Measurements from ENCODE around the gene CCNK.

The CCNK gene

DNA sequence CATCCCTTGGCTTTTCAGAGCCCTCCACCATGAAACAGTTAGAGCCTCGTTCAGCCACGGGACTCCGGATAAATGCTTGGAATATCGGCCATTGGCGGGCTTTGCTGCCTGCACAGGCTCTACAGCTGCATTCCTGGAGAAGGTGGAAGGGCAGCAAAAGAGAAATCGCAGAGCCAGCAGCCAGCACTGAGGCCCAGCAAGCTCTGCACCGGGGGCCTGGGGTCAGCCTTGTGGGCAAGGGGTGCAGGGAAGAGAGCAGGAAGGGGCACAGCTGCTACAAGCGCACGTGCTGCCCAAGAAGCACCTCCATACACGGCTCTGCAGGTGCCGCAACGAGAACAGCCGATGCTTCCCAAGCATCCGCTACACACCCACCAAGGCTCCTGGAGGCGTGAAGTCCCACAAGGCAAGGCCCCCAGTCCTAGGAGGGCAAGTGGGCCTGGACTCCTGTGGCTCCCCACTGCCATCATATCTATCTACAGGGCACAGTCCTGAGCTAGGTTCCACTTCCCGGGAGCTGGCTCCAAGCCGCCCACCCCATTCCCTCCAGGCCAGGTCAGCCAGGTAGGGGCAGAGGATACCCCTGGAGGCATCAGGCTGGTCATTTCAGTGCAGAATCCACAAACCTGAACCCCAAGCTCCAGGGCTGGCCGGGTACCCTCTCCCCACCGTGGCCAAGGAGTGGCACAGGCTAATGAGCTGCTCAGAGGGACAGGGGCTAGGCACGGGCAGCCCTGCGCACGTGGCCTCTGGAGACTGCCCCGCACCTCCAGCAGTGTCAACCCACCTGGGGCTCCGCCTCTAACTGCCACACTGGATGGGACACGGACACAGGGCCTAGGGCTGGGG is 40.2 kb downstream of the CCNK start:
- no peak for FAIRE-seq

DNA sequence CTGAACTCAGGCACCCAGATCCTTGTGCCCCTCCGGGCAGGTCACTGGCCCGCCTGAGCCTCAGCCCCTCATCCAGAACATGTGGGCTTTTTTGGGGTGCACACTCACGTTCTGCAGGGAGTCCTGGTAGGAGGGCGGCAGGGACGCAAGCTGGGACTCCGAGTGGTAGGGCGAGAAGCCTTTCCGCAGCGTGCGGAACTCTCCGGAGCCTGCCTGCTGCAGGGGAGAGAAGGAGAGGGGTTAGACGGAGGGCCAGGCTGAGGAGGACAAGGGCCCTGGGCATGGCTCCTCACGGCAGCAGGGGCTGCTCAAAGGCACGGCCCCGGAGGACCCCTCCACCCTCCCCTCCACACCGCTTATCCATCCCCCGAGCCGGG is 40.8 kb downstream of the CCNK start:
- no peak for FAIRE-seq

DNA sequence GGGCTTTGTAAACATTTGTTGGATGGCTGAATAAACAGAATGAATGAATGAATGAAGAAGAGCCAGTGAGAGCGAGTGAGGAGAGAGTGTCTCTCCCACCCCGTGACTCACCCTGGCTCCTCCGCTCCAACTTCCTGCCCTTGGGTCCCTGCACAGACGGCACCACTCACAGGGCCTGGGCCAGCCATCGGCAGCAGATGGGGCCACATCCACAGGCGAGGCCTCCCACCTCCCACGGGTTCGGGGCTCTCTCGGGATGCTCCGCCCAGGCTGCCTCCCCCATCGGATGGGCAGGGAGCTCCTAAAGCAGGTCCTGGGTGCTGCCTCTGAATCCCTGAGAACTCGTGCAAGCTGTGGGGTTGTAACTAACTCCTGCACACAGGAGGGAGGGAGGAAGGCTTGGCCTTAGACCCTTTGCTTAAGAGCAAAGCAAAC is 41.3 kb downstream of the CCNK start:
- FAIRE-seq: no peak

DNA sequence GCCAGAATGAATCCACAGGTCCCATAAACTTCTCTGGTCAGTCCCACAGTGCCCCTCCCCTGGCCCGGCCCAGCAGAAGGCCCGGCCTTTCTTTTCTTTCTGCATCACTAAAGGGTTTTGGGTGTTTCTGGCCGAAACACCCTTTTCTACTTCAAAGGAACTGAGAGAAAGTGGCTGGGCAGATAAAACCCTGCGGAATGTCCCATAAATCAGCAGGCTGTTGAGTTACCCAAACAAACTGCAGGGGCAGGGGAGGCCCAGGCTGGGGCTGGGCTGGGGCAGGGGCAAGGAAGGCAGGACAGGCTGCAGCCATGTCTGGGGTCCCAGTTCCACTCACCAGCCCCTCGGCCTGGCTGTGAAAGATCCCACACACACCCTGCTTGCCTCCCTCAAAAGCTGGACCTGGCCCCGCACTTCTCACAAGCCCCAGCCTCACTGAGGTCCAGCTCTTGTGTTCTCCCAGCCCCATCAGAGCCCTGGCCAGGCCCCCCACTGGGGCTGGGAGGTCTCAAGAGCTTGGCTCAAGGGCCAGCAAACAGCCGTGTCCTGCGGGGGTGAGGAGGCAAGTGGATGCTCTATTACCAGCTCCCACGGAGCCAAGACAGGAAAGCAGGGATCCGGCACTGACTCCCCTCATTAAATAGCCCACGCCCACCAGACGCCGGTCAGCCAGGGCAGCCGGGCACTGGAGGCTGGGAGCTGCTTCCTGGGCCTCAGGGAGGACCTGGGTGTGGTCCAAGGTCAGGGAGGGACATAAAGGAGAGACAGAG is 41.9 kb downstream of the CCNK start:
- no peak for FAIRE-seq

DNA sequence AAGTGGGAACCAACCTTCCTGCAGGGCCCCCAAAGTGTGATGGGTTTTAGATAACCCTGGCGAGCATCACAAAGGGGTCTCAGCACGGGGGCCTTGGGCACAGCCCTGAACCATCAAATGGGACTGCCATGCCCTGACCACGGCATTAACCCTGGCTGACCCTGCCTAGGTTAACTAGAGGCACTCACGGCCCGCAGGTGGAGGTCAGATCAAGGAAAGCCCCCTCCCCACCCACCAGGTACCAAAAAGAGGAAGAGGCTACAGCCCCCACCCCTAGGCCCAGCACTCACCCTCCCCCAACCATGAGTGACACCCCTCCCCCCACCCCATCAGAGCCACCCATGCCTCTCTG is 42.5 kb downstream of the CCNK start:
- no peak for FAIRE-seq

DNA sequence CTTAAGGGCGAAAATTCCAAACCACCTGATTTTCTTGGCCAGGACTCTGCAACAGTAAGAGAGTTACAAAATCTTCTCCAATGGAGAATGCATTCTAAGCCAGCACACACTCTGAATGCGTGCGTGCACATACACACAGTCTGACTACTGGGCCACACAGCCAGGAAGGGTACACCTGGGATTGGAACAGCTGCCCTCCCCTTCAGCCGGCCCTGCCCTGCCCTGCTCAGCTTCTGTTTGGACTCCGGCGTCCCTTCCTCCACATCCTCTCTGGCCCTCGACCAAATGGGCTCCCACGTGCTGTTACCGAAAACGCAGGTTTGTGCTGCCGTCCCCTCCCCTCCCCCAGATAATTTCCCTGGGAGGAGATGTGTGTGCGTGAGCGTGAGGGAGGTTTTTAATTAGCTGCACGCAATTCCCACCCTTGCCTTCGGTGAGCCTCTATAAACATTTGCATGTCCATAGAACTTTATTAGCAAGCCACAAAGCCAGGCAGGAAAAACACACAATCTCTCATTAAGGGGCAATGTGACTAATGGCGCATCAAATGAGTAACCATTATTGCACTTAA is 43.0 kb downstream of the CCNK start:
- no peak for FAIRE-seq

DNA sequence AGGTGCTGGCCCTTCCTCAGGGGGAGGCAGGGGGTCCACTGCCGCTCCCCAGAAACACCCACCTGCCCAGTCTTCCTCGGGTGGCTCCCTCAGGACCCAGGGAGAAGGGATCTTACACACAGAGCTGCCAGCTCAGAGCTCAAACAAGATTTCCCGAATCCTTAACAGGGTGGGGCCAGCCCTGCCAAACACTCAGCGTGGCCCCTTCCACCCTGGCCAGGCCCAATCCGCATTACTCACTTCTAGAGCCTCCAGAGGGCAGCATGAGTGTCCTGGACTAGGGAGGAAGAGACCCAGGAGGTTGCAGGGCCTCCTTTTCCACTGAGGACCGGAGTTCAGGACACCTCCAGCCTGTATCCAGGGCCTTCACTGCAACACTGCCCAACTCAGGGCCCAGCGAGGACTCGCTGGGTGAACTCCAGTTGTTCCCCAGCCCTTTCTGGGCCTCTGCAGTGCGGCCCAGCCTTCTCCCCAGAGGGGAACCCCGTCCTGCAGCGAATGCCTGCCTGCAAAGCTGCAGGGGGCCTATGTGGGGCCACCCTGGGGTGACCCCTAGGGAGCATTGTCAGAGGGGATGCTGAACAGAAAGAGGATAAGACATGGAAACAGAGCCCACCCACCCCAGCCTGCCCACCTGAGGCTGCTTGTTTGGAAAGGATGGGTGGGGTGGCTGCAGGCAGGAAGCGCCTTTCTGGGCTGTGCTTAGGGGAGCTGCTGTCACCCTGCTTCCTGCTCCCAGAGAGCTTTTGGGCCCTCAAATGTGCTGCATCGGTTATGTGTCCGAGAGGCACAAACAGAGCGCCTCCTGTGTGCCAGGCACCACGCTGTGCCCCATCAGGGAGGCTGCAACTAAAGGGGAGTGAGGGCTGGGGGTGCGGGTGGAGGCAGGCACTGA is 43.8 kb downstream of the CCNK start:
- FAIRE-seq: no peak

DNA sequence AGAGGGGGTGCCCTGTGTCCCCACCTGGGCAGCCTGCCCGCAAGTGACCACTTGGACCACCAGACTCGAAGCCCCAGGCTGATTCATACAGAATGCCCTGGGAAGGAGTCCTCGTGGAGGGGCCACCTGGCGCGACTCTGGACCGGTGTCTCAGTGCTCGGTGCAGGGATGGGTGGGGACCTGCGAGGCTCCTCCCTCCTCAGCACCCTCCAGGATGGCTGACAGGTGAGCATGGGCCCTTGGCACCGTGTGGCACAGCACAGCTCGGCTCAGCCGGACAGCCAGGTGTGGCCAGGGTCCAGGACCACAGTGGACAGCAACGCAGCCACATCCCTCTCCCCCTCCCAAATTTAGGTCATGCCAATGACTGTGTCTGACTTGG is 44.5 kb downstream of the CCNK start:
- no peak for FAIRE-seq

DNA sequence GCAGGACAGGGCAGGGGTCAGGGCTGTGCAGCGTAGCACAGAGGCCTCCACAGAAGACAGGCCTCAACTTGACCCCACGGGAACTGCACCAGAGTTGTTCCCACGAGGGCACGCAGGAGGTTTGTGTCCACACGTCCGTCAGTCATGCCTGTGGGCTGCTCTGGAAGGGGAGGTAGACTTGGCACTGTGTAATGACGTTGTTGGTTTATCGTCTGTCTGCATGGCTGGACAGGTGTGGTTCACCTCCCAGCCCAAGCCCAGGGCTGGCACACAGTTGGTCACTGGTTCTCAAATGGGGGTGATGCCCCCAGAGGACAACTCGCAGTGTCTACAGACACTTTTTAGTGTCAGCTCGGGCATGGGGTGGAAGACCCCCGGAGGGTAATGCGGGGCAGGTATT is 45.8 kb downstream of the CCNK start:
- FAIRE-seq: no peak

DNA sequence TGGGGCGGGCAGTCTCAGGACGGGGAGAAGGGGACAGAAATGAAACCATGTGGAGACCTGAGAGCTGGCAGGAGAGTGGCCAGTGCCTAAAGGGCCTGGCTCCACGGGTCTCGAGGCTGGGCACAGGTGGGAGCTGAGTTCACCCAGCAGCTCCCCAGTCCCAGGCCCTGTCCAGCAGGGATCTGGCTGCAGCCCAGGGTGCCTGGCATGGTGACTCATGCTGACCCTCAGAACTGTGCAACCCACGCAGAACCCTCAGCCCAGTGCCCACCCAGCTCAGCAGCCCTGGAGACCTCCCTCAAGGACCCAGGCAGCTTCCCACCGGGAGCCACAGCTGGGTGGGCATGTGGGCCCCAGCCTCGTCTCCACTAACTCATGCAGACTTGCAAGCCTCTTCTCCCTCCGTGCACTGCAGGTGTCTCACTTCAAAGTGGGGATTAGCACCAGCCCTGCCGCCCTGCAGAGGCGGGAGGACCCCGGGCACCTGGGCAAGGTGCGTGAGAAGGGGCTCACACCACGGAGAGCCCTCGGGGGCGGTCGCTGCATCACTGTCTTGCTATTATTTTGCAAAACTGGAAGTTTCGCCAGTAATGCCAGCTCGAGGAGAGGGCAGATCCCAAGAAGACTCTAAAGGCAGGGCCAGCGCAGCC is 46.3 kb downstream of the CCNK start:
- FAIRE-seq: no peak

DNA sequence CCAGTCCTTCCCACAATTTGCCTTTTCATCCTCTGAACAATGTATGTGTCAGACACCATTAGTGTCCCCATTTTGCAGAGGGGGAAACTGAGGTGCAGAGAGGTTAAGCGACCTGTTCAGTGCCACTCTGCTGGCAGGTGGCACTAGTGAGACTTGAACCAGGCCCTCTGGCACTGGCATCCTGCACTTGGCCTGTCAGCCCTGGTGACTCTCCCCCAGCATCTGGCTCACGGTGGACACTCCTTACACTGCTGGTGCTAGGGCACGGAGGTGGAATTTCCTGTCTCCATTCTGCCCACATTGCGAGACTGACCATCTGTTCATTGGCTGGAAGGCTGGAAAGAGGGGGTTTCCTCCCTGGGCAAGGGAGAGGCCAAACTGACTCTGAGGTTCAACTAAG is 48.7 kb downstream of the CCNK start:
- FAIRE-seq: no peak

DNA sequence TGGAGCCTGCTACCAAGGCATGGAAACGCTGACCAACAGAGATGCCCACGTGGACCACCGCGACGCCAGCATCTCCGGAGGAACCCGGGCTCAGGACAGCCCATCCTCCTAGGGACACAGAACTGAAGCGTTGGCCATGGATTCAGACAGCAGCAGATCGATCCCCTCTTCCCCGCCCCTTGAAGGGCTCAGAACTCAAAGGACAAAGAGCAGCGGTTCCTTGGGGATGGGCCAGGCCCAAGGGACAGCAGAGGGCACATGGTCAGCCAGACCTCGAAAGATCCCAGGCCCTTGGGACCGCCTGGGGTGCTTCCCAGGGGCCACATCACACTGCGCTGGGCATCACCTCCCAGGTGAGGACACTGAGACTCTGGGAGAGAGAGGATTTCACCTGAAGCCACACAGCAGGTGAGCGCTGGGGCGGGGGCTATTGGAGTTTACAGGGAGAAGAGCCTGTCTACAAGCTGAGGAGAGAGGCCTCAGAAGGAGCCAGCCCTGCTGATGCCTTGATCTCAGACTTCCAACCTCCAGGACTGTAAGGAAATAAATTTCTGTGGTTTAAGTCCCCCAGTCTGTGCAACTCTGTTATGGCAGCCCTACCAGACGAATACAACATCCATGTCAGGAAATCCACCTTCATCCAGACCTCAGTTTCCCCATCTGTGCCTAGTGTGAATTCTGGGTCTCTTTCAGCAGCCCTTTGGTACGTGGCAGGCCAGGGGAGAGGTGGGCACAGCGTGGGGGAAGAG is 49.4 kb downstream of the CCNK start:
- FAIRE-seq: no peak

DNA sequence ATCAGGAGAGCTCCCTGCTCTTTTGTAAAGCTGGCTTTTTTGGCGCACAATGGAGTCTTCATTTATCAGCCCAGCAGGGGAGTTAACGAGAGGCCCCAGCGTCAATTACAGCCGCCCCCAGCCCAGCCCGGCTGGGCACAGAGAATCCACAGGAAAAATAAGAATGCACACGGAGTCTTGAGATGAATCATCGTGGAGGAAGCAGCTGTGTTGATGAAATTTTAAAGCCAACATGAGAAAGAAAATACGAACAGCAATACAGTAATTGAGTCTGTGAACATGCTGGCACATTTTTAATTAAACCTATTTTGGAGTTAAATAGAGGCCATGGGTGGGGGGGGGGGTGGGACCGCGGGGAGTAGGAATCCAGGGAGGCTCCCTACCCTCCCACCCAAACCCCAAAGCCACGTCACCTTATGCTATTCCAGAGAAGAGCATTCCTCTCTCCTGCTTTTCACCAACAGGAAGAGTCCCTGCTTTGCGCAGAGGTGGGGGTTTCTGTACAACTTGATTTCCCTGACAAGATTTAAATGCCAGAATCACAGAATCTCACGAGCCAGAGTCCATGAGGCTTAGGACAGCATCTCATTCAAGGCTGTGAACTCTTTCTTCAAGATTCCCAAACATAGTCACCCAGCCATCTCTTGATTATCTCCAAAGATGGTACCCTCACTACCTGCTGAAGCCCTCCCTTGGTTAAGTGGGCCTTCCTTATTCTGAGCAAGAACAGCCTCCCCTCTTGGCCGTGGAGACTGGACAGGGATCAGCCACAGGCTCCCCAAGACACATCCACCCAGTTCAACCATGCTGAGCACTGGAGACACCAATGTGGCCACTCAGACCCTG is 50.3 kb downstream of the CCNK start:
- FAIRE-seq: no peak

DNA sequence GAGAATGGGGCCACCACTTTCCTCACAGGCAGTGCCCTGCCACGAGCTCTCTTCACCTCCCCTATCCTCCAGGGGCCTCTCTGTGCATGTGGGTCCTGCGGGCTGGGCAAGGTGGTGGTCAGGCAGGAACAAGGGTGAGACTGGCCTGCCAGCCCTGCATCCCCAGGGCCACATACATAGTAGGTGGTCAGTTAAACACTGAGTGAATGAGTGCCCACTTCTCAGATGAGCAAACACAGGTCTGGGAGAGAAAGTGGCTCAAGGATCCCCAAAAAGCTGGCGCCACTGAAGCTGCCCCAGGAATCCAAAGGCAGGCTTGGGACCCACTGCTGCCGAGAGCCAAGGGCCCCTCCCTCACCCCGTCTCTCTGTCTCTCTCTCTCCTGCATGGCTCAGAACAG is 51.1 kb downstream of the CCNK start:
- no peak for FAIRE-seq

DNA sequence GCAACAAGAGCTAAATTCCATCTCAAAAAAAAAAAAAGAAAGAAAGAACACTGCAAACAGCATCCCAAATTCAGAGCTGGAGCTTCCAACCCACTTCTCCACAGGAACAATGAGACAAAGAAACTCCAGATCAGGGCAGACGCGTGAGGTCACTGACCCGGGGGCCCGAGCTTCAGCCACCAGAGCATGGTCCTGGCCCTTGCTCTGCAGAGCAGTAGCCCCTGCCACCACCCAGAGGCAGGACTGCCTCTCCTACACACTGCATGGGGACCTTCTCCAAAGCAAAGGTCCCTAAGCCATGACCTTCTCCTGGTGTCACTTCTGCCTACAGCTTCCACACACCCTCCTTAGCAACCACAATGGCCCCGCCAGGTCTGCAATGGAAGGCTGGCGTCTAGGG is 53.1 kb downstream of the CCNK start:
- FAIRE-seq: no peak

DNA sequence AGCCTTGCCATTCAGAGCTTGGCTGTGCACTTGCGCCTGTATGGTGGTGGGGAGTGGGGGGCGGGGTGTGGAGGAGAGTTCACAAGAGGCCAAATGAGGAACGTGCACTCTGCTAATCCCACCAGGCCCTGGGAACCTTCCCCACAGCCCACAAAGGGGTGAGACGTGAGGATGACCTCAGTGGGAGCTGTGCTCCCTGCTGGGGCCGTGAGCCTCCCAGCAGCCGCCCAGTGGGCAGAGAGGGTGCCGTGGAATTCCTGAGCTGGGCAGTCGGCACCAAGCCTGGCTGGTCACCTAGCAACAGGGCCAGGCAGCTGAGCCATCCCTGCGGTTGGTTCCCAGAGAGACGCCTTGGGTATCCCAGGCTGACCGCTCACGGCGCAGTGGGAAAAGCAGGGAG is 53.7 kb downstream of the CCNK start:
- FAIRE-seq: no peak

DNA sequence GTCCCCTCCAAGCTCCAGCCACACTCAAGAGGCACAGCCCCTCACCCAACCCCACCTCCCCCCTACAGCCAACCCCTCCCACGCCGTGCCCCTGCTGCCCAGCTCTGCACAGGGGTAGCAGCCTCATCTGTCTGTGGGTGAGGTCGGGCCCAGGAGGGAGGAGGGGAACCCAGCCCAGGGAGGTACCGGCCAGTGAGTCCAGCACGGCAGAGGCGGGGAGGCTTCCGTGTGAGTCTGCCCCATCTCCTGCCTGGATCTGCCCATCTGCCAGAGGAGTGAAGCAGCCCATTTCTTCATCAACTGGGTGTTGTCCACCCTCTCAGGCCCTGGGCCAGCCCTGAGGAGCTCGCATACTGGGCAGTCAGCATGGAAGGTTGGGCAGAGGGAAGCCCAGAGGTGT is 54.2 kb downstream of the CCNK start:
- no peak for FAIRE-seq

DNA sequence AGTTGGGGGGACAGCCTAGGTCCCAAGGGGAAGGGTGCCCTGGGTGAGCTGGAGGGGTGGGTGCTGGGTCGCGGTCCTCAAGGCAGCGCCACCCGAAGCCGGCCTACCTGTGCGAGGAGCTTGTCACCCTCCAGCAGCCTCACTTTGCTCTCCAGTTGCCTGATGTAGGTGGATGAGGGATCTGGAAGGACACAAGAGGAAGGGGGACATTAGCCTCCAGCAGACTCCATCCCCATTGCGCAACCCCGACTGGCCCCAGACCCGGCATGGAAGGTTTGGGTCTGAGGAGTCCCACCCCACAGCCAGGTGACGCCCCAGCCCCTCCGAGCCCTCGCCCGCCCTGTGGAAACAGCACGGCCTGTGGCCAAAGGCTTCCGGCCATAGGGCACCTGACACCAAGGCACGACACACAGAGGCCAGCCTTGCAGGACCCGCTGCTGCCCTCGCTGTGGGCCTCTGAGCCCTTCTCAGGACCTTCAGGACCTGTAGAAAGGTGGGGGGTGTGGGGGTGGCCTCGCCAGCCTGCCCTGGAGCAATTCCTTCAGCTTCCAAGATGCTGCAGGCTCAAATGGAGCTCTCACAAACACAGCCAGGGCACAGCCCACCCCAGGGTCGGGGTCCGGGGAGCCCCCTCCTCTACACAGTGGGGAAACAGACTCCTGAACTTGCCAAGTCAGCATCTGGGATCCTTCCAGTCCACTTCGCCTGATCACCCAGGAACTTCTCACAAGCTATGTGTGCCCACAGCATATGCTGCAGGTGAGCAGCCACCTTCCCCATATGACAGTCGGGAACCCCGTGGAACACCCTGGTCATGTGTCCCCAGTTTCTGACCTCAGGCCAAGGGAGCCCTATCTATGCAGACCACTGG is 54.9 kb downstream of the CCNK start:
- FAIRE-seq: no peak

DNA sequence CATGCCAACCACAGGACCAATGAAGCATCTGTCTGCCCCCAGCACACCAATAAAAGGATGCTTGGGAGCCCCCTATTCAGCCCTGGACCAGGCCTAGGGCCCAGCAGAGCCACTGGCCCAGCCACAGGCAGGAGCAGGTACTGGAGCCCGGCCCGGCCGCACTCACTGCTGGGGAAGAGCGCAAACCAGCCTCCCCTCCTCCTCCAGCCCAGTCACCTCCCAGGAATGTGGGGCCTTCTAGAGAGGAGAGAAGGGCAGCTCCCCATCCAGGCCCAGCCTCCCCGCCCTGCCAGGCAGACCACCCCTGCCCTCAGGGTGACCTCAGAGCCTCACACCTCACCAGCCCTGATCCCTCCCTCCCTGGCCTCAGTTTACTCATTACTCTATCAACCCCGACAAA is 56.2 kb downstream of the CCNK start:
- no peak for FAIRE-seq

DNA sequence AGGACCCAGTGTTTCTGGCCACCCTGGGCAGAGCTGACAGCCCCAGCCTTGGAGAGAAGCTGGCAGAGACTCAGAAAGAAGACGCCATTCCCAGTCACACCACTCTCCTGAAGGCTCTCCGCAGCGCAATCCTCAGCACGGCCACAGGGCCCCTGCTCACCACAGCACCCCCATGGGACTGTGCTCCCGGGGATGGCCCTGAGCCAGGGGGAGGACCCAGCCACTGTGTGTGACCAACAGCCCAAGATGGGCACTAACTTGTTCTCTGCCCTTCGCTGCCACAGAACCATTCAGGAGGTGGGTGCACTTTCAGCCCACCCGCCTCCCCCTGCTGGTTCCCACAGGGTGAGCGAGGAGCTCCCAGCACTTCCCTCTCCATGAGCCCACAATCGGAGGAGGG is 57.1 kb downstream of the CCNK start:
- FAIRE-seq: no peak
